ENCODE results near the gene RBMS3.
"Not testable (repeated sequence)": the region's sequence is repeated elsewhere in the genome, so short reads cannot be mapped to it uniquely, and the experiment has no call there.

RBMS3 gene

DNA sequence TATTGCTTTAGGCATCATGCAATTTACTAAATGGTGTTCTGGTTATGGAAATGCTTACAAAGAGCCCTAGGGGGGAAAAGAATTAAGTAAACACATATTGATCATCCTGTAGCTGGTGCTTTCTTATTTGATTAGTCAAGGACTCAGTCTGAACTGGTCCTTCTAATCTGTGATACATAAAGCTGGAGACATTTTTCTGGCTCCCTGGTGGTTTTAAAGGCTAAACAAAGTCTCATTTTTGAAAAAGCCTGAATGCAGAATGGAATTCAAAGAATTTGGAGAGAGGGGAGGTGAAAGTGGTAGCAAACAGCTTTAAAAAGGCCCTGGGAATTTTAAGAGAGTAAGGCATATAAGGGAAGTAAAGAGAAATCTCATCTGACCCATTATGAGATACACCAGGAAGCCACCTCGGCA, 149.7 kb downstream of the RBMS3 start:
- DNase-seq (ENCODE audit: low read depth): peak; percentile 42

DNA sequence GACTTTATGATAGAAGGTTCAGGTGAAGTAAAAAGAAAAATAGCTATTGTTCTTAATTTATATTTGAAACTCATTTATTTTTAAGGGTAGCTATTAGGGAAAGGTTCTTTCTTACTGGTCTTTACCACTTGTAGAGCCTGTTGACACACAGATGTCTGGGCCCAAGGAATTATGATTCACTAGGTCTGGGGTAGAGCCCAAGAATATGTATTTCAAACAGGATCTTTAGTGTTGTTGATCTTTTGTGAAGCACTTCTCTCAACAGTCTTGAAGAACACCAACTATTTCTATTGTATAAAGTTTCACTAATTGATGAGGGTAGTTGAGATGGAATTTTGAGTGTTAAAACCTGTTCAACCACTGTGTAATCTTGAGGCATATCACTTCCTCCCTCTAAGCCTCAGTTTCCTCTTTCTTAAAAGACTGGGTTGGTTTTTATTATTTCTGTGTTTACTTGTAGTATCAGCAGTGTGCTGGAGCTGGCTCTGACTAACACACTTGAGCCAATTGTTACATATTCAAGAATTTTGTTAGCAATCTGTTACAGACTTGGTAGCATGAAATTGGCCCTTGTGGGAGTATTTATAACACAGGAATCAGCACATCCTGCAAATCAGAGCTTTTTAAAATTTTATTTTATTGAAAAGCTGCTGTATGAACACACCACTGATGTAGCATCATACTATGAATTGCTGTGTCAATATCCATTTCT, 155.9 kb downstream of the RBMS3 start:
- no peak for DNase-seq (ENCODE audit: low read depth)

DNA sequence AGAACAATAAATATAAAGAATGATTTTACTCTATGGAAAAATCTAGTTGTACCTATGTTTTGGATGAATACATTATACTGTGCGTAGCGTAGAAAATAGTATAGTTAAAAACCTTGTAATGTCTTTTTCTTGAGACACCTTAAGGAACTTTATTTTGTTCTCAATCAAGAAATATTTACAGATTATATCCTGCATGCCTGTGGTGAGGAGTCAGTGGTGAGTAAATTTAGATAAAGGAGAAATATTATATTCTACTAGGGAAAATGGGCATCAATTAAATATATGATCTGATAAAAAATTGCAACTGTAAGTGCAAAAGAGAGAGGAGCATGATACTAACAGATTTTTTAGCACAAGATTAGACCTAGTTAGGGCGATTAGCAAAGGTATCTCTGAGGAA, 157.7 kb downstream of the RBMS3 start:
- no peak for DNase-seq (ENCODE audit: low read depth)

DNA sequence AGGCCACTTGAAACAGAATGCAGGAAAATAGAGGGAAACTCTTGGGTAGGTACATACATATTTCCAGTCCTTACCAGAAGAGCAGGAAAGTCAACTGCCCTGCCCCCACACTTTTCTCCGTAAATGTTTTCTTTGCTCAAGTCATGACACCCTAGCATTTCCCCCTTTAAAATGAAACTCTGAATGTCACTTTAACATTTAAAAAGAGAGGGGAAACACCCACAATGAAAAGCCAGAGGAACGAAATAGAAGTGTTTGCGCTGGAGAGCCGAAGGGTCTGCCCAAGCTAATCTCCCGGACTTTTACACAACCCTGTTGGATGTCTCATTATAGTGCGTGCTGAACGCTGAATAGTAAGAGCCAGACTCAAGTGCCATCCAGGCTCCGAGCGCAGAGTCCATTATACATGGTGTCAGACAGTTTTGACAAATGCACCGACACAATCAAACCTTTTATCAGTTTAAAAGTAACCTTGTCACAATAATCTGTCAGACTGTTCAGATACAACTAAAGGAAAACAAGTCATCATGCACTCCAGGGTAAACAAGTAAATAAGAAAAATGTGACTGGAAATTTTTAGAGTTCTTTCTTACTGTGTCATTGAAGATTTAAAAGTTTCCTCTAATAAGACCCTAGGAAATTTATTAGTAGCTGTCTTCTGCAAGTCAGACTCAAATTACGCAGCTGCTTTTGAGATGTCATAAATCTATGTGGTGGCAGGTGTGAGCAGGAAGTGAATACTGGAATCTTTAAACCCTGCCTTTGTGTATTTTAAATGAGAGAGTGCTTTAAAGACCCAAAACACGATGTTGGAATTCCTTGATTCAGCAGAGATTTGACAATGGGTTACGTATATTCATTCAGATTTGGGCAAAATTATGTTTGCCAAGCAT, 159.8 kb downstream of the RBMS3 start:
- DNase-seq (ENCODE audit: low read depth): peak; percentile 27

DNA sequence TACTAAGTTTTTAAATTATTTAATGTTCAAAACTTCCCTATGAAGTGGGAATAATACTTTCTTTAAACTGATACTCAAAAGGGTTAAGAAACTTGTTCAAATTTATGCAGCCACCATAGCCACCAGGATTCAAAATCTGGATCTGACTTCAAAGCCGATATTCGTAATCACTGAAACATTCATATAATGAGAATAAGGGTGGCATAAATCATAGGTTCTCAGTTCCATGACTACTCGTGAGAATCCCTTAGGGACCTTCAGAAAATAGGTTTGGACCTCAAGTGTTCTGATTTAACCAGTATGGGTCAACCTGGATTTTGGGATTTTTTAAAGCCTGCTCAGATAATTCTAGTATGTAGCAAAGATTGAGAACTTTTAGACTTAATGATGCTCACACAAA, 160.6 kb downstream of the RBMS3 start:
- no peak for DNase-seq (ENCODE audit: low read depth)

DNA sequence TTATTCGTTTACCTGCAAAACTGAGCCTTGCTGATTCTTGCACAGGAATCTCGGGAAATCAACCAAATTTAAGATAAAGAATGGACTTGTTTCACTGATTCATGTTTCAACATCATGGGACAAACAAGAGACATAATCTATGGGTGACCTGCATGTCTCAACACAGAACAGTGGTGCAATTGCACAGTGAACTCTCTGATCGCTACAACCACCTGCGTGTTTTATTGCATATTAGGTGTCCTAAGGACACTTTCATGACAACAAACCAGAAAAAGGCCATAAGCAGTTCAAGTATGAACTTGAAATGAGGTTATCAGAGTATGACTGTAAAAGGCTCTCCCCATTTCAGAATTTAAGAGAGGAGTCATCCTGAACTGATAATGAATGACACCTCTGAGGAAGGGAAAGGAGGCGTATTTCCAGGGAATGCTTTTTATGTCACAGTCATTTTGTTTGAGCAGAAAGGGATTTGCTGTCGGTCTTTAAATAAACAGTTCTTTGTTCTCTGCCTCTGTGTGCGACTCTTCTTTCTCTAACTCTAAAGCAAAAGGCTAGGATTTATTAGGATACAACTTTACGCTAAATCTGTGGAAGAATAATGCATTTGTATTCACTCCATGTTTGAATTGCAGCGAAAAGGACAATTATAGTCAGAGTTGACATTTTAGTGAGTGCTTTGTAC, 167.2 kb downstream of the RBMS3 start:
- no peak for DNase-seq (ENCODE audit: low read depth)

DNA sequence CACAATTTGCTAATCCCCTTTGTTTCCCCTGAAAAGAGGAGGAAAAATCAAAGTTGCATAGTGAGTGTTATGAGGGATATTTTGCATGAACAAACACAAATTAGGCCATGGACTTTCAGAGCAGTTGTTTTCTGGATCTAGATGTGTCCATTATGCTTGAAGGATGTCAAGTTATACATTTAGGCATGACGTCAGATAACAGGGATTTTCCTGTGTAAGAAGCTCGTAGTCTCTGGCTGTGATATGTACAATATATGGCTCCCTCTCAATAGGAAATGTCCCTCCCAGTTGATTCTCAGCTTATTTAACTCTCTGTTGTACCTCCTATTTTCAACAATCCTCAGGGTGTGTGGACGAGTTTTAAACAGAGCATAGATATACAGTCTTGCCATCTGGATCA, 171.0 kb downstream of the RBMS3 start:
- no peak for DNase-seq (ENCODE audit: low read depth)

DNA sequence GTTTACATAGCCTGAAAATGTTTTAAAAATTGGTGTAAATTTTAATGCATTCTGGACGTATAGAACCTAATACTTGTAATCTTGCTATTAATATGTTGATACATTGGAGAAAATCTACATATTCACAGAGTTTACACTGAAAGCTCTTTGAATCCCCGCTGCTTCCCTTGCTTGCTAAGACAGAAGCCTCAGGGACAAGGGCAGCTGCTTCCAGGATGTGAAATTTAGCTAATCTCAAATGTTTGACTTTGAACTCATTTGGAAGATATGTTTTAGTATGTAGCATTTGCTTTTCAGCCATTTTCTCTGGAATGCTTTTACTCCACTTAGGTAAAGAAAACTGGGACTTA, 172.0 kb downstream of the RBMS3 start:
- DNase-seq (ENCODE audit: low read depth): no peak

DNA sequence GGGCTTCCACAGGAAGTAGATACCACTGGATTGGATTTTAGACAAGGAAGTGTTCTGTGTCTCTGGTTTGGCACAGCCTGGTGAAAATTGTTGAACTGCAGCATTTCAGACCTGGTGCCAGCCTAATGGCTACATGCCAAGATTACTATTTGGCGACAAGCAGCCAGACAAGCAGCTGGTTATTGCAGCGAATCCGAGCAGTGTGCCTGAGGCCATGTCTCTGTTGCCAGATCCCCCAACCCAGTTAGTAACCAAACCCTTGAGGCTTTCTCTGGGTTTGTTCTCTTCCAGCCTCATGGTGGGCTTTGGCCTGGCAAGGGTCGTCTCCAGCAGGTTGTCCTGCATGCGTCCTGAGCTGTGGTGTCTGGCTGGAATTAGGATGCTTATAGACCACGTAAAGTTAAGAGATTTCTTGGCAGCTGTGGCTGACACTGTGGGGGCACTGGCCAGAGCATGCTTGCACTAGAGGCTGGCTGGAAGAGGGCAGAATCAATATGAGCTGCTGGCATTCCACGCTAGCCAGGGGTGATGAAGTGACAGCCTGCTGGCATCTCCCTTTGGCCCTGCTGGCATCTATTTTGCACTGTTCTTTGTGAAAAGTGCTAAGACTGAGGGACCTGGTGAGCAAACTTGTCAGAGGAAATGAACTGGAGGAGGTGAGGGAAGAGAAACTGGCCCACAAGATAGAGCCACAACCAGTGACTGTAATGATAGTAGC, 172.6 kb downstream of the RBMS3 start:
- no peak for DNase-seq (ENCODE audit: low read depth)

DNA sequence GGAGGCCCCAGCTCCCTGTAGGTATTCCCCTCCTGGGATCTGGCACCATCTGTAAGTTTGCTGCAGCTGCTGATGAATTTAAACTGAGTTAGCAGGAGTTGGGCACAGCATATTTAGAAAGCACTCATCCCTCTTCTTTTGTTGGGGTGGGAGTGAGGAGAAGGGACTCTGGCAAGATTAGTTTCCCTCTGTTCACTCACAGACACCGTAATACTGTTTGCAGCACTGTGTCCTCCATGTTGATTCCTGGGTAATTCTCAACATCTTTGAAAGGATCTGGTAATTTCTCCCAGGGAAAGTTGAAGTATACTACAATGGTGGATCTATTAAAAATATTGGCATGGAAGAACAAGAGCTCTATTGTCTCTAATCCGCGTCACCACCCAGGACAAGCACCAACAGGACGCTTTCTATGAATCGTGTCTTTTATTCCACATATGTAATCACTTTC, 173.3 kb downstream of the RBMS3 start:
- no peak for DNase-seq (ENCODE audit: low read depth)

DNA sequence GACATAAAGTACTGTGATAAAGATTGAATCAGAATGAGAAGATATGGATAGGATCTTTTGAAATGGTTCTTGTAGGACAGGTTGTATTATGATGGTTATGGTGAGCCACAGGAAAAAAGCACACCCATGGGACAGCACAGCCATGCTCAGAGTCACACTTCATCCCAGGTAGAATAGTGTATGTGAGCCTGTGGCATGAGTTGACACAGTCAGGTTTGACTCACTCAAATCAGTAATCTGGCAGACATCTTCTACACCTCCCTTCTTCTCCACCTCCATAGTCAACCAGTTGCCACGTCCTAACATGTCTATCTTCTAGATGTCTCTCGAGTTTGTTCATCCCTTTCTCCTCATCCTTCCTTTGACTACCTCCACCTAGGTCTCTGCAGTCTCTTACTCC, 176.0 kb downstream of the RBMS3 start:
- DNase-seq (ENCODE audit: low read depth): no peak

DNA sequence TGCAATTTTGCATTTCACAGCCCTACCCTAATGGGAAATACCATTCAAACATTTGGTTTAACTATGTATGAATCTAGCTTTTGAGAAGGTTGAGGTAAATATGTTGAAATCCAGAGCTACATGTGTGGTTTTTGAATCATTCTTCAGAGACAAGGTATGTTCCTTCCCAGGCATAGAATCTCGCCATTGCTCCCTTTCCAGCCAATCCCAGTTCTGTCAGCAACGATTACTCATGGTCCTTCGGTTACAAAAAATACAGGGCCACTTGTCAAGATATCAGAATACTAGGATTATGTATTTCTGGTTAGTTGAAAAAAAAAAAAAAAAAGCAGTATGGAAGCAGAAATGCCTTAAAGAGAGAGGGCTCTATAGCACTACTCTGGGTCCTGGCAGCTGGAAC, 182.4 kb downstream of the RBMS3 start:
- no peak for DNase-seq (ENCODE audit: low read depth)

DNA sequence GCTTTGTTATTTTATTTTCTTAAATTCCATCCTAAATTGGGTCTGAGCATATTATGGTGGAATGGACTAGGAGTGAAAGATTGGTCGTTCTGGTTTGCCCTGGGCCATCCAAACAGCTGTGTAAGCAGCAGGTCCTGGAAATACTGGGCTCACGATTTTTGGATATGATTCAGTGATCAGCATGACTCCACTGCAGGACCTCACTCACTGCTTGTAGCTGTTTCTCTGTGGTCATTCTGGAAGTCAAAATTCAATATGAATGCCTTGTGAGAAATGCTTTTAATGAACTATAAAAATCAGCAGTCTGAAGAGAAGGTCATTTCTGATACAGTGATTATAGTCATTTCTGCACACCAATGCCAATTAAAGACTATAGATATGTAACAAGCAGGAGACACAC, 185.0 kb downstream of the RBMS3 start:
- peak; percentile 38 for DNase-seq (ENCODE audit: low read depth)

DNA sequence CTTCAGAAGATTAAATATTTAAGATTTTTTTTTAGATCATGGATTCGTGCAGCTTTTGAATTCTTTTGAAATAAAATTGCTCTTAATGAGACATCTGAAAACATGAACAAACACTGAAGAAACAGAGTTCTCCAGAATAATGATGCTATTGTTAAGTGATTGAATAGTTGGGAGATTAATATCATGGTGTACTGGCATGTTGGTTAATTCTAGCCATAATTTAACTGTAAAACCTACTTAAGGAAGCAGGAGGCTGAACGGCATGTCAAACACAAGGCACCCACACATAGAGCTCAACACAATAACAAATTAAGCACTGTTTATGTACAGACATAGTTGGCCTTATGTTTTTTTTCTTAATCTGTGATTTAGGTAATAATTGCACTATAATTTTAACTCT, 185.6 kb downstream of the RBMS3 start:
- DNase-seq (ENCODE audit: low read depth): no peak

DNA sequence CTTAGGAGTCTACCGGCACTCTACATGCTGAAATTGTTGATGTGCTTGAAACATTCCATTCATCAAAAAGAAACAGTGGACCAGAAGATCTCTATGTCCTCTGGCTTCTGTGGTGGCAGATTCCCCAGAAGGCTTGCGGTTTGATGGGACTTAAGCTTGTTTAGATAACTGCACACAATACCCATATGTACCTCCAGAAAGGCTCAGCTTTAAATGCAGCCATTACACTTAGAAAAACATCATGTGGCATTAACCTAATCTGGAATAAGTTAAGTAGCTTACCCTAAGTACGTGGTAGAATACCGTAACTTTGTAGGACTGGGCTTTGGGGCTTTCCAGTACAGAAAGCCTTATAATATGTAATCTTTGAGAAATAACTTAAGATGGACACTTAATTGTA, 187.3 kb downstream of the RBMS3 start:
- no peak for DNase-seq (ENCODE audit: low read depth)

DNA sequence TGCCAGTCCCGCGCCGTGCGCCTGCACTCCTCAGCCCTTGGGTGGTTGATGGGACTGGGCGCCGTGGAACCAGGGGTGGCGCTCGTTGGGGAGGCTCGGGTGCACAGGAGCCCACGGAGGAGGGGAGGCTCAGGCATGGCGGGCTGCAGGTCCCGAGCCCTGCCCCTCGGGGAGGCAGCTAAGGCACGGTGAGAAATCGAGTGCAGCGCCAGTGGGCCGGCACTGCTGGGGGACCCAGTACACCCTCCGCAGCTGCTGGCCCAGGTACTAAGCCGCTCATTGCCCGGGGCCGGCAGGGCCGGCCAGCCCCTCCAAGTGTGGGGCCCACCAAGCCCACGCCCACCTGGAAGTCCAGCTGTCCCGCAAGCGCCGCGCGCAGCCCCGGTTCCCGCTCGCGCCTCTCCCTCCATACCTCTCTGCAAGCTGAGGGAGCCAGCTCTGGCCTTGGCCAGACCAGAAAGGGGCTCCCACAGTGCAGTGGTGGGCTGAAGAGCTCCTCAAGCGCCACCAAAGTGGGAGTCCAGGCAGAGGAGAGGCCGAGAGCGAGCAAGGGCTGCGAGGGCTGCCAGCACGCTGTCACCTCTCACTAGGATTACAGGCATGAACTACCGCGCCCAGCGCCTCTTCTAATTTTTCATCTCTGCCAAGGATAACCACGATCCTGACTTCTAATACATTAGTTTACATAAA, 192.8 kb downstream of the RBMS3 start:
- not testable (repeated sequence) for DNase-seq (ENCODE audit: low read depth)

DNA sequence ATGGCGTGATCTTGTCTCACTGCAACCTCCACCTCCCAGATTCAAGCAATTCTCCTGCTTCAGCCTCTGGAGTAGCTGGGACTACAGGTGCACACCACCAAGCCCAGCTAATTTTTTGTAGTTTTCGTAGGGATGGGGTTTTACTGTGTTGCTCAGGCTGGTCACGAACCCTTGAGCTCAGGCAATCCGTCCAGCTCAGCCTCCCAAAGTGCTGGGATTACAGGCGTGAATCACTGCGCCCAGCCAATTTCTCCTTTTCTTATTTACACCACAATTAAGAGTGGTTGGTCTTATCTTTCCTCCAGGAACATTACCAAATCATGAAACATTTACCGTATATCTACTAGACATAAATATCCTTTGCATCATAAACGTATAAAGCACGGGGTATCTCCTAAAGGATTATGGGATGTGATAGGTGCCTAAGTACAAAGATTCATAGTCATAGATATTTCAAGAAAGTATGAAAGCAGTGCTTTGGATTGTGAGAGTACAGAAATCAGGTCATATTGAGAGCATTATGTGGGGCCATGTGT, 194.5 kb downstream of the RBMS3 start:
- no peak for DNase-seq (ENCODE audit: low read depth)

DNA sequence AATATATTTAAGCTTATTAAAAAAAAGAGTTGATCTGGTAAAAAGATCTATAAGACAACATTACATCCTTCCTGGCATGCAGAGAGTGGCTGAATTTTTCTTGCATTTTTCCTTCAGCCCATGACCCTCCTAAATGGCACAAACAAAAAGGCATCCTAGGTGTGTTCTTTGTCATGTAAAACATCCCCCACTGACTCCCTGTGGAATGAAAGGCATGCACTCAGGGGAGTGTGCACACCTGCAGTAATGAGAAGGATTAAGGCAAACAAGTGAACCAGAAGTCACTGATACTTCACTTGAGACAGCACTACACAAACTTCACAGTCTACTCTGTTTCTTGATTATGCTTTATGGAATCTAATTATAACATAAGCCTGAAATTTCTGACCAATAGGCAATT, 195.0 kb downstream of the RBMS3 start:
- DNase-seq (ENCODE audit: low read depth): no peak

DNA sequence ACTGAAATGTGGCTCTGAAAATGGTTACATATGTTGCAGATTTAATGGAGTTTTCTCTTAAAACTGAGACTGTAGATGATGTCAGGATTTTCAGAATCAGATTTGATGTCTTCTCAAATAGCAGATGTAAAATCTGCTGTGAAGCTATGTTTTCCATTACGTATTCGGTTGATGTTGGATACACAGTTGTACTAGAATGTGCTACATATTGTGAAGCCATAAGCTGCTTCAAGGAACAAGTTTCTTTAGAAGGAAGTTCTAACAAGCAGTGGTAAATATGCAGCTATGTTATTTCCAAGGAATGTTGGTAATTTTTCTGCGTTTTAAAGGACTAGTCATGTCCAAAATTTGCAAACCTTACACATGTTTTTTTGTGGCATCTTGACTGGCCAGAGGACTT, 197.7 kb downstream of the RBMS3 start:
- DNase-seq (ENCODE audit: low read depth): peak; percentile 16

DNA sequence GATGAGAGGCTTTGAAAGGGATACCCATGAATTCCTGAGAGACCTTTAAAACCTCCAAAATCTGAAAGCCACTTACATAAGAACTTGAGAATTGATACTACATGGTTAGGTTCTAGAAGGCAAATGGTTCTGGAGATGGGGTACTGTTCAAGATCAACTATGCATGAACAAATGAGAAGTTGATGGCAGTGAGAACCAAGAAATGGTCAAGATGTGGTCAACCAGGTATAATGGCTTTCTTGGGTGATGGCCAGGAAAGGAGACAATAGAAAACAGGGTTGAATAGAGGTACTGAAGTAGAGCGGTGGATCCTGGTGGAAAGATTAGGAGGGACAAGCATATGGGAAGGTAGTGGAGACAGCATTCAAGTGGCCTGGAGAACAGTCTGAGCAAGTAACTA, 200.4 kb downstream of the RBMS3 start:
- DNase-seq (ENCODE audit: low read depth): no peak

DNA sequence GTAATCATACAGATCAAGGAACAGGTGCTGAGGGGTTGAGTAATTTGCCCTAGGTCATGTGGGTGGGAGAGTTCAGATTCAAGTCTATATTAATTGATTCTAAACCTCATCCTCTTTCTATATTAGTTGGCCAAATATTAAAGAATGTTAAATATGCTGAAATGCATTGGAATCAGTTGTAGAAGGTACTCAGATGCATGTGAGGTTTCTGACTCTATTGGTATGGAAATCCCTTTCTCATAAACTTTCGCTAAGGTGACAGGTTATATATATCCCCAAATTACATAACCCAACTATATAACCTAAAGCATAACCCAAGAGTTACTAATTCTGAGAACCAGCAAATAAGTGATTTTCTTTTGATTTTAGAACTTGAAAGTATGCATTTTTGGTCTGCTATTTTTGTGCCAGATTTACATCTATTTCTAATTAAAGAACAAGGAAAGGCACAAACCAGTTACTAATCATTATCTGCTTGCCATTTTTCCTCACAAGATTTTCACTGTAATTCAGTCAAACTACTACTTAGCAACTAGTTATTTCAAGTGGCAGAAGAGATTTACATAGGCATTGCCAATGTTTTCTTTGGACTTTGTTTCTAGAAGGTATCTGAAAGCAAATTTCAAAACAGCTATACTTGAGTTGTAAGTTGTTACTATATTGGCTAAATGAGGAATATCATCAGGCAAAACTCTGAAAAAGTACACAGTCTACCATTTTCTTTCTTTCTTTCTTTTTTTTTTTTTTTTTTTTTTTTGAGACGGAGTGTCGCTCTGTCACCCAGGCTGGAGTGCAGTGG, 201.3 kb downstream of the RBMS3 start:
- DNase-seq (ENCODE audit: low read depth): no peak
